ENCODE measurements around the gene STRAP.

The STRAP gene

GRCh38 chr12:15852383-15852782, 29.8 kb upstream of the STRAP start:
- peaks cover 5% of the 10 kb centered on the region for H3K4me1 ChIP-seq (ENCODE audit: control insufficient read depth, insufficient read depth, low read length)
- WGBS, 2 experiments: 97% methylated on average over 5 of the region's 5 CpGs
- no peak overlapping the region for H3K27ac ChIP-seq (ENCODE audit: insufficient read depth, low read depth, low read length, poor library complexity, severe bottlenecking)

GRCh38 chr12:15853877-15854276, 28.3 kb upstream of the STRAP start:
- peaks cover 5% of the 10 kb centered on the region for H3K4me1 ChIP-seq (ENCODE audit: control insufficient read depth, insufficient read depth, low read length)
- 88 to 90% methylated on average over 4 of the region's 4 CpGs for WGBS, 2 experiments
- no peaks in the 10 kb centered on the region for H3K36me3 ChIP-seq (ENCODE audit: control insufficient read depth, insufficient read depth, low read length)
- no peak overlapping the region for H3K4me3 ChIP-seq (ENCODE audit: insufficient read depth, low read depth, low read length)
- no peaks in the 10 kb centered on the region for H3K9me3 ChIP-seq (ENCODE audit: control insufficient read depth, low read length)
- H3K27me3 ChIP-seq (ENCODE audit: control insufficient read depth, insufficient read depth, low read length, poor library complexity, severe bottlenecking): no peaks in the 10 kb centered on the region
- no peak overlapping the region for H3K27ac ChIP-seq (ENCODE audit: insufficient read depth, low read depth, low read length, poor library complexity, severe bottlenecking)

More at GRCh38 chr12:15852383-15852782, 29.8 kb upstream of the STRAP start:
- H3K9me3 ChIP-seq (ENCODE audit: control insufficient read depth, low read length): no peaks in the 10 kb centered on the region
- no peaks in the 10 kb centered on the region for H3K36me3 ChIP-seq (ENCODE audit: control insufficient read depth, insufficient read depth, low read length)
- H3K27me3 ChIP-seq (ENCODE audit: control insufficient read depth, insufficient read depth, low read length, poor library complexity, severe bottlenecking): no peaks in the 10 kb centered on the region
- H3K4me3 ChIP-seq (ENCODE audit: insufficient read depth, low read depth, low read length): no peak overlapping the region

GRCh38 chr12:15854916-15855315, 27.3 kb upstream of the STRAP start:
- H3K4me3 ChIP-seq (ENCODE audit: insufficient read depth, low read depth, low read length): no peak overlapping the region
- peaks cover 5% of the 10 kb centered on the region for H3K4me1 ChIP-seq (ENCODE audit: control insufficient read depth, insufficient read depth, low read length)
- H3K27me3 ChIP-seq (ENCODE audit: control insufficient read depth, insufficient read depth, low read length, poor library complexity, severe bottlenecking): no peaks in the 10 kb centered on the region
- WGBS, 2 experiments: 85 to 100% methylated on average over 1 of the region's 1 CpG
- H3K9me3 ChIP-seq (ENCODE audit: control insufficient read depth, low read length): no peaks in the 10 kb centered on the region
- no peak overlapping the region for H3K27ac ChIP-seq (ENCODE audit: insufficient read depth, low read depth, low read length, poor library complexity, severe bottlenecking)
- no peaks in the 10 kb centered on the region for H3K36me3 ChIP-seq (ENCODE audit: control insufficient read depth, insufficient read depth, low read length)

GRCh38 chr12:15855646-15856045, 26.5 kb upstream of the STRAP start:
- no peak overlapping the region for H3K27ac ChIP-seq (ENCODE audit: insufficient read depth, low read depth, low read length, poor library complexity, severe bottlenecking)
- H3K4me3 ChIP-seq (ENCODE audit: insufficient read depth, low read depth, low read length): no peak overlapping the region
- H3K9me3 ChIP-seq (ENCODE audit: control insufficient read depth, low read length): no peaks in the 10 kb centered on the region
- 80 to 100% methylated on average over 1 of the region's 1 CpG for WGBS, 2 experiments
- H3K4me1 ChIP-seq (ENCODE audit: control insufficient read depth, insufficient read depth, low read length): peaks cover 5% of the 10 kb centered on the region
- no peaks in the 10 kb centered on the region for H3K36me3 ChIP-seq (ENCODE audit: control insufficient read depth, insufficient read depth, low read length)
- H3K27me3 ChIP-seq (ENCODE audit: control insufficient read depth, insufficient read depth, low read length, poor library complexity, severe bottlenecking): no peaks in the 10 kb centered on the region

GRCh38 chr12:15856097-15856982, 25.8 kb upstream of the STRAP start:
- H3K27ac ChIP-seq (ENCODE audit: insufficient read depth, low read depth, low read length, poor library complexity, severe bottlenecking): no peak overlapping the region
- peaks cover 5% of the 10 kb centered on the region for H3K4me1 ChIP-seq (ENCODE audit: control insufficient read depth, insufficient read depth, low read length)
- H3K36me3 ChIP-seq (ENCODE audit: control insufficient read depth, insufficient read depth, low read length): no peaks in the 10 kb centered on the region
- no peaks in the 10 kb centered on the region for H3K27me3 ChIP-seq (ENCODE audit: control insufficient read depth, insufficient read depth, low read length, poor library complexity, severe bottlenecking)
- 49 to 55% methylated on average over 7 to 8 of the region's 8 CpGs for WGBS, 2 experiments
- no peak overlapping the region for H3K4me3 ChIP-seq (ENCODE audit: insufficient read depth, low read depth, low read length)
- H3K9me3 ChIP-seq (ENCODE audit: control insufficient read depth, low read length): no peaks in the 10 kb centered on the region

GRCh38 chr12:15858353-15858752, 23.8 kb upstream of the STRAP start:
- no peaks in the 10 kb centered on the region for H3K27me3 ChIP-seq (ENCODE audit: control insufficient read depth, insufficient read depth, low read length, poor library complexity, severe bottlenecking)
- no peak overlapping the region for H3K27ac ChIP-seq (ENCODE audit: insufficient read depth, low read depth, low read length, poor library complexity, severe bottlenecking)
- no peaks in the 10 kb centered on the region for H3K9me3 ChIP-seq (ENCODE audit: control insufficient read depth, low read length)
- no peaks in the 10 kb centered on the region for H3K36me3 ChIP-seq (ENCODE audit: control insufficient read depth, insufficient read depth, low read length)
- H3K4me1 ChIP-seq (ENCODE audit: control insufficient read depth, insufficient read depth, low read length): peaks cover 5% of the 10 kb centered on the region
- H3K4me3 ChIP-seq (ENCODE audit: insufficient read depth, low read depth, low read length): no peak overlapping the region
- WGBS, 2 experiments: 83 to 84% methylated on average over 2 of the region's 2 CpGs

- Histone ChIP-seq H3K36me3 (ENCODE audit: control insufficient read depth, insufficient read depth, low read length) (no peaks in the 10 kb centered on the region), H3K27me3 (ENCODE audit: control insufficient read depth, insufficient read depth, low read length, poor library complexity, severe bottlenecking) (no peaks in the 10 kb centered on the region), H3K4me3 (ENCODE audit: insufficient read depth, low read depth, low read length) (no peak overlapping the region), H3K9me3 (ENCODE audit: control insufficient read depth, low read length) (no peaks in the 10 kb centered on the region), H3K4me1 (ENCODE audit: control insufficient read depth, insufficient read depth, low read length) (peaks cover 5% of the 10 kb centered on the region), H3K27ac (ENCODE audit: insufficient read depth, low read depth, low read length, poor library complexity, severe bottlenecking) (no peak overlapping the region)
- 91 to 97% methylated on average over 4 of the region's 4 CpGs for WGBS, 2 experiments
These were observed 23.1 kb upstream of the STRAP start for GRCh38 chr12:15859116-15859515.

GRCh38 chr12:15861404-15861803, 20.8 kb upstream of the STRAP start:
- Histone ChIP-seq H3K4me3 (ENCODE audit: insufficient read depth, low read depth, low read length) (no peak overlapping the region), H3K4me1 (ENCODE audit: control insufficient read depth, insufficient read depth, low read length) (no peaks in the 10 kb centered on the region), H3K27ac (ENCODE audit: insufficient read depth, low read depth, low read length, poor library complexity, severe bottlenecking) (no peak overlapping the region), H3K9me3 (ENCODE audit: control insufficient read depth, low read length) (no peaks in the 10 kb centered on the region), H3K27me3 (ENCODE audit: control insufficient read depth, insufficient read depth, low read length, poor library complexity, severe bottlenecking) (no peaks in the 10 kb centered on the region), H3K36me3 (ENCODE audit: control insufficient read depth, insufficient read depth, low read length) (no peaks in the 10 kb centered on the region)
- 92 to 100% methylated on average over 1 of the region's 1 CpG for WGBS, 2 experiments

GRCh38 chr12:15862840-15863239, 19.3 kb upstream of the STRAP start:
- 96% methylated on average over 1 of the region's 1 CpG for WGBS, 2 experiments
- no peak overlapping the region for H3K27ac ChIP-seq (ENCODE audit: insufficient read depth, low read depth, low read length, poor library complexity, severe bottlenecking)

GRCh38 chr12:15863372-15863771, 18.8 kb upstream of the STRAP start:
- Histone ChIP-seq H3K27me3 (ENCODE audit: control insufficient read depth, insufficient read depth, low read length, poor library complexity, severe bottlenecking) (no peaks in the 10 kb centered on the region), H3K4me3 (ENCODE audit: insufficient read depth, low read depth, low read length) (no peak overlapping the region), H3K9me3 (ENCODE audit: control insufficient read depth, low read length) (no peaks in the 10 kb centered on the region), H3K4me1 (ENCODE audit: control insufficient read depth, insufficient read depth, low read length) (no peaks in the 10 kb centered on the region), H3K27ac (ENCODE audit: insufficient read depth, low read depth, low read length, poor library complexity, severe bottlenecking) (no peak overlapping the region), H3K36me3 (ENCODE audit: control insufficient read depth, insufficient read depth, low read length) (no peaks in the 10 kb centered on the region)
- 66 to 74% methylated on average over 9 of the region's 9 CpGs for WGBS, 2 experiments

More at GRCh38 chr12:15862840-15863239, 19.3 kb upstream of the STRAP start:
- no peaks in the 10 kb centered on the region for H3K27me3 ChIP-seq (ENCODE audit: control insufficient read depth, insufficient read depth, low read length, poor library complexity, severe bottlenecking)
- H3K4me1 ChIP-seq (ENCODE audit: control insufficient read depth, insufficient read depth, low read length): no peaks in the 10 kb centered on the region
- H3K9me3 ChIP-seq (ENCODE audit: control insufficient read depth, low read length): no peaks in the 10 kb centered on the region
- H3K36me3 ChIP-seq (ENCODE audit: control insufficient read depth, insufficient read depth, low read length): no peaks in the 10 kb centered on the region
- no peak overlapping the region for H3K4me3 ChIP-seq (ENCODE audit: insufficient read depth, low read depth, low read length)
